ENCODE results near the gene GNG7. TPM values are rescaled to one million over a fixed set of nuclear protein-coding genes. Genes with fewer than 3 reads are reported as not detected.
"Not testable (repeated sequence)": the region's sequence is repeated elsewhere in the genome, so short reads cannot be mapped to it uniquely, and the experiment has no call there.

Gene GNG7
- total RNA-seq, 1 experiment from 2014 or later: not detected

DNA sequence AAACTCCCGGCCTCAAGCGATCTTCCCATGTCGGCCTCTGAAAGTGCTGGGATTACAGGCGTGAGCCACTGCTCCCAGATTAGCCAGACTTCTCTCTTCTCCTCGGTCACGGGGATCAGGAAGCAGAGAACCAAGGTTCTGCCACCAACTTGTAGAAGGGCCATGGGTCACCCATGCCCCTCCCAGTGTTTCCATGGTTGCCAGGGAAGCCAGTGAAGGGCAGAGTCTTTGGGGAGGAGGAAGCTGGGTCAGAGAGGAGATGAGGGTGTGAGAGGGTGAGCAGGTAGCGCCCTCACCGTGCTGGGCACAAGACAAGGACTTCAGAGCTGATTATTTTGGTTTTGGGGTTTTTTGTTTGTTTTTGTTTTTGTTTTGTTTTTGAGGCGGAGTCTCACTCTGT lies 77.1 kb downstream of the GNG7 start:
- DNase-seq (ENCODE audit: low read depth): no peak

DNA sequence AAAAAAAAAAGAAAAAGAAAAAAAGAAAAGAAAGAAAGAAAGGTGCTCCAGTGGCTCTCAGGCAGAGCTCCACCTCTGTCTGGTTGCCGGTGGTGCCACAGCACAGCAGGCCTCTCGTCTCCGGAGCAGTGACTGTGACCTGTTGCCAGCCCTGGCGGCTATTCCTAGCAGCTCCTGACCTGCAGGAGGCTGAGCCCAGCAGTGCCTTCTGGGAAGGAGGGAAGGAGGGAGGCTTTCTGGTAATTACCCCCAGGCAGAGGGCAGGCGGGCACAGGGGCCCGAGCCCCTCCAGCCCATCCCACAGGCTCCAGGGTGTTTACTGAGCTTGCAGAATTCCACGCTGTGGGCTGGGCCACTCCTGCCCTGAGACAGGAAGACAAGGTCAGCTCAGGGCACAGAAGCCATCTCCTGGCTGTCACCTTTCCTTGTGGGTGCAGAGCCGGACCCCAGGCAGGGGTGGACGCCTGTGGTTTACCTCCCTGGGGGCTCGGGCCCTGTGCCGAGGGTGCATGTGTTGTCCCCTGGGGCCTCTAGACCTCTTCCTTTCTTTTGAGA lies 77.9 kb downstream of the GNG7 start:
- DNase-seq (ENCODE audit: low read depth): no peak

- DNase-seq (ENCODE audit: low read depth): no peak
Measured at GRCh38 chr19:2623798-2624197, 78.7 kb downstream of the GNG7 start.

DNA sequence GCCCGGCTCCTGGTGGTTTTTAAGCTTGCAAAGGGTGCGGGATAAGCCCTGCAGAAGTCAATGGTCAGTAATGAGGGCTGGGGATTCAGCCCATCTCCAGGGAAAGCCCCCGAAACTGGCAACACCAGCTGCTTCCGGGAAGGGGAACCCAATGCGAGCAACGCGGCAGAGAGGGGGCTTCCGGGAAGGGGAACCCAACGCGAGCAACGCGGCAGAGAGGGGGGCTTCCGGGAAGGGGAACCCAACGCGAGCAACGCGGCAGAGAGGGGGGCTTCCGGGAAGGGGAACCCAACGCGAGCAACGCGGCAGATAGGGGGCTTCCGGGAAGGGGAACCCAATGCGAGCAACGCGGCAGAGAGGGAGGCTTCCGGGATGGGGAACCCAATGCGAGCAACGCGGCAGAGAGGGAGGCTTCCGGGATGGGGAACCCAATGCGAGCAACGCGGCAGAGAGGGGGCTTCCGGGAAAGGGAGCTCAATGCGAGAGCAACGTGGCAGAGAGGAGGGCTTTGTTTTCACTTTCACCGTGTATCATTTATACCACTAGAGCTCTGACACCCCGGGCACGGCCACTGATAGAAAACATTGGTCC lies 80.0 kb downstream of the GNG7 start:
- DNase-seq (ENCODE audit: low read depth): not testable (repeated sequence)

GRCh38 chr19:2619076-2619475 lies 83.4 kb downstream of the GNG7 start:
- DNase-seq (ENCODE audit: low read depth): no peak

- peak; percentile 78 for DNase-seq (ENCODE audit: low read depth)
Measured at GRCh38 chr19:2618611-2619010, 83.9 kb downstream of the GNG7 start.

DNA sequence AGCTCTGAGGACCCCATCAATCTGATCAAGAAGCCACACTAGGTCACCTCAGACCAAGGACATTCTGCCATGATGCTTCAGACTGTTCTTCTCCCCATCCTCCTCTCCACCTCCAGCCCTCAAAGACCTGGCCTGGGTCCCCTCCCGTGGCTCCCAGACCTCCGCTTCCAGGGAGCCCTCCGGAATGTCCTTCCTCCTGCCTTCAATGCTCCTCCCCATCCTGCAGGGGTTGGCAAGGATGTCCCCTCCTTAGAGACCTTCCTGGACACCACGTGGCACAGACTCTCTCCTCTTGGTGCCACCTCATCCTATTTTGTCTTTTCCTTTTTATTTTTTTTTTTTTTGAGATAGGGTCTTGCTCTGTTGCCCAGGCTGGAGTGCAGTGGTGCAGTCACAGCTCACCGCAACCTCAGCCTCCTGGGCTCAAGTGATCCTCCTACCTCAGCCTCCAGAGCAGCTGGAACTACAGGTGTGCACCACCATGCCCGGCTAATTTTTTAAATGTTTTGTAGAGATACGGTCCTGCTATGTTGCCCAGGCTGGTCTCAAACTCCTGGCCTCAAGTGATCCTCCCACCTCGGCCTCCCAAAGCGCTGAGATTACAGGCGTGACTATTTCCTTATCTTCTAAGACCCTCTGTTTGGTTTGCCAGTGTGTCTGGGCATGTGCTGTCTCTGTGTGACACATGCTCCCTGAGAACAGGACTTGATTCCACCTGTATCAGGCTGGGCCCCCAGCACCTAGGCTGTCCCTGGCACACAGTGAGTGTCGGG lies 84.9 kb downstream of the GNG7 start:
- no peak for DNase-seq (ENCODE audit: low read depth)

DNA sequence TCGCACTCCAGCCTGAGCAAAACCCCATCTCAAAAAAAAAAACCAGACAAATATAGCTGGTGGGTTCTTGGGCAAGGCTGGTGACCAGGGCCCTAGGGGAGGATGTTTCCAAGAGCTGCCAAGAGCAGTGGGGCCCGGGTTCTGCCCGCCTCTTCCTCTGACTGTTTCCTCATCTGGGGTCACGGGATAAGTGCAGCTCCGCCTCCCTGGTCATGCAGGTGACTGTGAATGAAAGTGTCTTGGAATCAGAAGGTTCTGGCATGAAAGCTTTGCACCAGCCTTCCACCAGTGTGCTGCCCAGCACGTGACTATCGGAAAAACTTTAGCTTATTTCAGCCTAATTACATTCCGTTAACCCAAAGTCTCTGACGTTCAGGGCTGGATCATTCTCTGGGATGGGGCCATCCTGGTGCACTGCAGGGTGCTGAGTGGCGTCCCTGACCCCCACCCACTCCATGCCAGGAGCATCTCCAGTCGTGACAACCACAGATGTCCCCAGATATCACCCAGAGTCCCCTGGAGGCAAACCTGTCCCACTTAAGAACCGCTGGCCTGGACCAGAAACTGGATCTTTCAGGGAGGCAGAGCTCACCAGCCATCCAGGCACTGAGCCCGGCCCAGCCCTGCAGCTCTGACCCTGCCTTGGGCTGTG lies 85.6 kb downstream of the GNG7 start:
- DNase-seq (ENCODE audit: low read depth): no peak

DNA sequence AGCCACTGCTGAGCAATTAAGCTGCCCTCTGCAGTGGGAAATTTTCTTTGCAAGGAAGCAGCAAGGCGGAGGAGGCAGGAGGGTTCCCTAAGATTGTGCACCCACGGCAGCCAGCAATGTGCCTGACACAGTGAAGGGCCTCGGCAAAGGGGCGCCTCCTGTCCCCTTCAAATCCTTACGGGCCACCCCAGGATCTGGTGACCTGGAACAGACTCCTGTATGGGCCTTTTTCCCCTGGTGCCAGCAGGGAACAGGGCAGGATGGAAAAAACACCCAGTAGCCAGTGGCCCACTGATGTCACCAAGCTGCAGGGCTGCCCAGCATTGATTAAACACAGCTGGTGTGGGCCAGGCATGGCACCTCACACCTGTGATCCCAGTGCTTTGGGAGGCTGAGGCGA lies 86.7 kb downstream of the GNG7 start:
- DNase-seq (ENCODE audit: low read depth): no peak

- no peak for DNase-seq (ENCODE audit: low read depth)
Measured at GRCh38 chr19:2613507-2614295, 88.8 kb downstream of the GNG7 start.

GRCh38 chr19:2612619-2613249 lies 89.8 kb downstream of the GNG7 start:
- no peak for DNase-seq (ENCODE audit: low read depth)

DNA sequence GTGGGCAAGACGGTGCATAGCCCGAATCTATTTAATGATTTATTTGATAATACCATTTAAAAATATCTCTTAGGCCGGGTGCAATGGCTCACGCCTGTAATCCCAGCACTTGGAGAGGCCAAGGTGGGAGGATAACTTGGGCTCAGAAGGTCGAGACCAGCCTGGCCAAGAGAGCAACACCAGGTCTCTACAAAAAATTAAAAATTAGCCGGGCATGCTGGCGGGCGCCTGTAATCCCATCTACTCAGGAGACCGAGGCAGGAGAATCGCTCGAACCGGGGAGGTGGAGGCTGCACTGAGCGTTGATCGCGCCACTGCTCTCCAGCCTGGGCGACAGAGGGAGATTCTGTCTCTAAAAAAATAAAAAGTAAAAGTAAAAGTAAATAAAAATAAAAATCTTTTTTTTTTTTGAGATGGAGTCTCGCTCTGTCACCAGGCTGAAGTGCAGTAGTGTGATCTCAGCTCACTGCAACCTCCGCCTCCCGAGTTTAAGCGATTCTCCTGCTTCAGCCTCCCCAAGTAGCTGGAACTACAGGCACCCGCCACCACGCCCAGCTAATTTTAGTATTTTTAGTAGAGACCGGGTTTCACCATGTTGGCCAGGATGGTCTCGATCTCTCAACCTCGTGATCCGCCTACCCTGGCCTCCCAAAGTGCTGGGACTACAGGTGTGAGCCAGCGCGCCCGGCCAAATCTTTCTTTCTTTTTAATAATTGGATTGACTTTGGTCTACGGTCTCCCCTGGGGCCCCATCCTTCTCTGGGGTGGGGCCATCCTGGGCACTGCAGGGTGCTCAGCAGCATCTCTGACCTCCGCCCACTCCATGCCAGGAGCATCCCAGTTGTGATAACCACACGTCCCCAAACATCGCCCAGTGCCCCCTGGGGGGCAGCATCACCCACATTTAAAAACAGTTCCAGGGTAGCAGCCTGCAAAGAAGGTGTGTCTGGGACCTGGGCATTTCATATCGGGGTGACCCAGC lies 90.7 kb downstream of the GNG7 start:
- no peak for DNase-seq (ENCODE audit: low read depth)

- peak; percentile 80 for DNase-seq (ENCODE audit: low read depth)
Measured at GRCh38 chr19:2610637-2611482, 91.6 kb downstream of the GNG7 start.

- no peak for DNase-seq (ENCODE audit: low read depth)
Measured at GRCh38 chr19:2609389-2610116, 92.9 kb downstream of the GNG7 start.

DNA sequence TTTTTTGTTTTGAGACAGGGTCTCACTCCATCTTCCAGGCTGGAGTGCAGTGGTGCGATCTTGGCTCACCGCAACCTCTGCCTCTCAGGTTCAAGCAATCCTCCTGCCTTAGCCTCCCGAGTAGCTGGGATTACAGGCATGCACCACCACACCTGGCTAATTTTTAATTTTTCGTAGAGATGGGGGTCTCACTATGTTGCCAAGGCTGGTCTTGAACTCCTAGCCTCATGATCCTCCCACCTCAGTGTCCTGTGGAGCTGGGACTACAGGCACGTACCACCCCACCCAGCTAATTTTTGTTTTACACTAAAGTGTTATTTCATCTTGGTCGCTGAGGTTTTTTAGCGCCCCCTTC lies 93.5 kb downstream of the GNG7 start:
- DNase-seq (ENCODE audit: low read depth): not testable (repeated sequence)

- DNase-seq (ENCODE audit: low read depth): no peak
Measured at GRCh38 chr19:2608602-2608922, 93.9 kb downstream of the GNG7 start.

GRCh38 chr19:2607712-2608601 lies 94.5 kb downstream of the GNG7 start:
- DNase-seq (ENCODE audit: low read depth): no peak
